Eye (tissue), 1 donor: ENCODE data around the gene SEC24D.
A peak's percentile ranks its signal among the peaks of the same experiment; 100 is the strongest.

Experiments
- DNase-seq: peaks from one replicate; pipeline ENCODE4 v3.0.0-alpha.2; 2015

Gene SEC24D

DNA sequence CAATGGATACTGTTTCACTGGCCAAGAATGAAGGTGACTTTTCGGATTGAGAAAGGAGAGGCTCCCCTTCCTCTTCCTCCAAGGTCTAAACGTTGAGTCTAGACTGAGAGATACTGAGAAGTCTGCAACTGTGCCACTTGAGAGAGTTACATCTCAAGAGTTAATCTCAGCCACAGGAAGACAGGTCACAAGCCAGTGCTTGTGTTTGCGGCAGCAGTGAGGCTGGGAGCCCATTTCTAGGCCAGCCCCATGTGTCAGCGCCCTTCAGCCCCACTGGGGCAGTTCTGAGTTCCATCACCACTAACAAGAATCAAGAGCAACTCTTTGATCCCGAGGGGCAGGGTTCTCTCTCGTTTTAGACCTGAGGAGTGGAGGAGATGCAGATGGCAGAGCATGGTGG lies 7.3 kb upstream of the SEC24D start:
- no peak for DNase-seq

DNA sequence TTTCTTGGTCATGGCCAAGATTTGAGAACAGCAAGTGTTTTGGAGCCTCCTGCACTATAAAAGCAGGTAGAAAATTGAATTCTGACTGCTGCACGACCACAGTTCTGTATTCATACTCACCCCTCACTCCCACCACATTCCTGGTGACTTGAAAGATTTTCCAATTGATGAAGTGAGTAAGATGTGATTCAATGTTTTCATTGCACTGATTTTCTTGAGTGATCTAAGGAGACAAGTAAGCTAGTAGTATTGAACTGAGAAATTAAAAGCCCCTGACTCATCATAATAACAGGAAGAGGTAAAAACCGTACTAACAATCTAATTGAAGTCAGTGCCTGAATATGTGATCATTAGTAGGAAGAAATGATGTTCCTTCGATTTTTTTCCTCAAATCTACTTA lies 6.1 kb upstream of the SEC24D start:
- no peak for DNase-seq

DNA sequence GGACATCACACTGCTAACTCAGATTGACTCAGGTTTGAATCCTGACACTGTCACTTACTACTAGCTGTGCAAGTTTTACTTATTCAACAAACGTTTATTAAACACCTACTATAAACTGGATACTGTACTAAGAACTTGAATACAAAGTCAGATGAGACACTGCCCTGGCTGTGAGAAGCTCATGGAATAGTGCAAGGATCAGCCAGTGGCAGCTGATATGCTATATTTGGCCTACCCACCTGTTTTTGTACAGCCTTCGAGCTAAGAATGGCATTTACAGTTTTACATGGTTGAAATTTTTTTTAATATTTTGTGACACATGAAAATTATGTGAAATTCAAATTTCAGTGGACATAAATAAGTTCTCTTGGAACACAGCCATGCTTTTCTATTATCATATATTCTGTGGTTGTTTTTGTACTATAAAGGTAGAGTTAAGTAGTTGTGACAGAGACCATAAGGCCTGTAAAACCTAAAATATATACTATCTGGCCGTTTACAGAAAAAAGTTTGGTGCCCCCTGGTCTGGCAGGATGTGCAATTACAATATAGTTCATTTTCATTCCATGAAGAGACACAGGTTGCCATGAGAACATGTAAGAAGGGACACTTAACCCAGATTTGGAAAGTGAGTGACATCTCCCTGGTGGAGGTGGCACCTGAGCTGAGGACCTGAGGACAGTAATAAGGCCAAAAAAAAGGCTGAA lies 3.4 kb upstream of the SEC24D start:
- DNase-seq: no peak

DNA sequence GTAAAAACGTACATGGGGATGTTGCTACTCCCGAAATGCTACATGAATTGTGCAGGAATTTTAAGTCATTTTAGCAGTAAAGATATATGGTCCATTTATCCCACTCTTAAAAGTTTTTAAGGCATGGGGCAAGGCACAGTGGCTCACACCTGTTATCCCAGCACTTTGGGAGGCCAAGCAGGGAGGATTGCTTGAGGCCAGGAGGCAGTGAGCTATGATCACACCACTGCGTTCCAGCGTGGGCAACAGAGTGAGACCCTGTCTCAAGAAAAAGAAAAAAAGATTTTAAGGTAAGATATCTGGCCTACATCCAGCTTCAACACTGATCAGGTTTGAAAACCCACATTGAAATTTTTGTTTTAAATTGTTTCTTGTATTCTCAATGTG lies 1.2 kb upstream of the SEC24D start:
- DNase-seq: no peak

DNA sequence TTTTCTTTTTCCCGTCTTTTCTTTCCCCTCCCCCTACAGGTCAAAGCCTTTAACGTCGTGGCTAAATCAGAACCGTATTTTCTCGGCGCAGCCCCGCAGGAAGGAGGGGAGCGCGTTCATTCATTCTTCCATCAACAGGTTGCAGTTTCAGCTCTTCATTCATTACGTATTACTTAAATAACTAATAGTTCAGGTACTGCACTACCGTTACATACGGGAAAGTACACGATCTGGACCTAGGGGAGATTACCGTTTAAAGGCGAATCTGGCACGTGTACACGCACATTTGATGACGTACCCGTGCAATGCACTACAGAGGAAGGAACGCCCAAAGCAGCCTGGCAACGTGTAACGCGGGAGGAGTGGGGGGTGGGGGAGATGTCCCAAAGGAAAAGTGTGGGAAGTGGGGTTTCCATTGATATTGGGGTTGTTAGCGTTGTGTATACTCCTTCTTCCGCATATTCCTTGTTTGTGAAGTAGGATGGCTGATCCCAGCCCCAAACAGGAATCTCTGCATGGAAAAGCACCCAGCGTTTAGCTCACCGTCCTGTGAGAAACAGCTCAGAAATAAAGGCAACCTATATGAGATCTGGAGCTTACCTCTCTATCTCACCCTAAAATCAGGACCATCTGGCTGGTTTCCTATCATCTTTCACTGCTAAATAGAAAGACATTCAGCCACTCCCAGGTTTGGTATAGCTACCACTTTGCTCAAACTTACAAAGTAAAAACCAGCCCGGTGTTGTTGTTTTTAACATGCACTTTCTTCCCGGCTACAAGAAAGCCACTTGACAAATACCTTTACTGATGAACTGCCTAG lies 585 bp upstream of the SEC24D start:
- DNase-seq: peak; percentile 83

DNA sequence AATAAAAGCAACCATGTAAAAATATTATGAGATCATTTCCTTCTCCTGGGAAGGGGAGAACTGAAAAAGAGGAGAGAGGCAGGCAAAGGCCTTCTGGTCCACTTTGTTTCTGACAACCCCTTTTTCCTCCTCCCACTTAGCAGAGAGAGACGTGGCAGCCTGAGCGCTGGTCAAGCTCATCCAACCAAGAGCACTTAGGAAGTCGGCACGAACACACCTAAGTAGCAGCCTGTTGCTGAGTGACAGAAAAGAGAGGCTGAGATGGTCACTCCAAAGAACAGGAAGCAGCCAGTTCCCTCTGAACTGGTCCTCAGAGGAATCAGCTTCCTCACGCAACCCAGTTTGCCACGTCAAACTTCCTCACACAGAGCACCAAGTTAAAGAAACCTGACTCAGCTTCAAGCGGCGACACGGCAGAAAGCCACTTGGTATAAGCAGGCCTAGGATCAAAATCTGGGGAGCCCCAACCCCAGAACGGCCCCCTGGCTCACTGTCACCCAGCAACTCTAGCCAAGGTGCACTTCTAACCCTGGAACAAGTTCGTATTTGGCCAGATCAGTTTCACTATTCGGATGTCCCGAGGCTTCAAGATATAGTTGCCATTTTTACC lies 861 bp downstream of the SEC24D start:
- DNase-seq: peak; percentile 85

DNA sequence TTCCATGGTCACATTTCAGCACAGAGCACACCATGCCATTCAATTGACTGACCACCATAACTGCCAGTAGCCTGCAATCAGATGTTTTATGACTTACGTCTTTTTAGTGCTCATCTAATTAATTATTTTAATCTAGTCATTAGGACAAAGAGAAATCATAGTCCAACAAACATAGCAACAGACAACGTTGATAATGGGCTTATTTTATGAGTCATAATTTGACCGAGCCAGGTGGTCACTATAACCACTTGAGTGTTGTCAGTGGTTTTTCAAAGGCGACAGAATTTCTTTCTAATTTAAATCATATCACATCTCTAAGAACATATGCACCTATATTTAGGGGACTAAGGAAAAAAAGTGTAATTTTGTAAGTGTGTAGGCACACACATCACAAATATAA lies 1.9 kb downstream of the SEC24D start:
- DNase-seq: no peak

DNA sequence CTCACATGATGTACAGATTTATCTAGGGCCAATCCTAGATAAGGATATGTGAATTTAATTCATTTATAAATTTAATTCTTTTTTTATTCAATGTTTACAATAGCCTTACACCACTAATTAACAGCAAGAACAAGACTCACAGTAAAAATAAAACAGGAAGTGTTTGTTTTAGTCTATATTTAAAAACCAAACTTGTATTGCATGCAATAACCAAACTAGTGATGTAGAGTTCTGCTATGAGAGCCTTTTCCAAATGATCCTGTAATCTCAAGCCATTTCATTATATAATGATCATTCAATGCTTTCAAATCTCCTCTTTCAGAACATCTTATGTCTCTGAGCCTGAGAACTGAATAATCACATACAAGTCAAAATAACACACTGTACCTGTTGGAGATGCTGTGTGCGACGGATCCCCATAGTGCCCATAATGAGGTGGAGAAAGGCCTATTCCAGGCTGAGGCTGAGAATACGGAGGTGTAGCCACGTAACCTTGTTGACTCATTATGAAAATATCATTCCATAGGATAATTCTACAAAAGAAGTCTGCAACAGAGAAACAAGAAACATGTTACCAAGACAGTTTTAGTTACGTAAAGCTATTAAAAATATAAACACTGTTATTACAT lies 2.6 kb downstream of the SEC24D start:
- no peak for DNase-seq

DNA sequence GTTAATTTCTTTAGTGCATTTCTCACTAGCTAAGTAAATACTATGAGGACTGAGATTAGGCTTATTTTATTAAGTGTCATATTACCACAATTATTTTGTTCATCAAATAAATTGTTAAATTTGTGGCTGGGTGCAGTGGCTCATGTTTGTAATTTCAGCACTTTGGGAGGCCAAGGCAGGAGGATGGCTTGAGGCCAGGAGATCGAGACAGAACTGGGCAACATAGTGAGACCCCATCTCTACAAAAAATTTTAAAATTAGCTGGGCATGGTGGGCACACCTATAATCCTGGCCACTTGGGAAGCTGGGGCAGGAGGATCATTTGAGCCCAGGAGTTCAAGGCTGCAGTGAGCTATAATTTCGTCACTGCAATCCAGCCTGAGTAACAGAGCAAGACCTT lies 6.8 kb downstream of the SEC24D start:
- DNase-seq: no peak

DNA sequence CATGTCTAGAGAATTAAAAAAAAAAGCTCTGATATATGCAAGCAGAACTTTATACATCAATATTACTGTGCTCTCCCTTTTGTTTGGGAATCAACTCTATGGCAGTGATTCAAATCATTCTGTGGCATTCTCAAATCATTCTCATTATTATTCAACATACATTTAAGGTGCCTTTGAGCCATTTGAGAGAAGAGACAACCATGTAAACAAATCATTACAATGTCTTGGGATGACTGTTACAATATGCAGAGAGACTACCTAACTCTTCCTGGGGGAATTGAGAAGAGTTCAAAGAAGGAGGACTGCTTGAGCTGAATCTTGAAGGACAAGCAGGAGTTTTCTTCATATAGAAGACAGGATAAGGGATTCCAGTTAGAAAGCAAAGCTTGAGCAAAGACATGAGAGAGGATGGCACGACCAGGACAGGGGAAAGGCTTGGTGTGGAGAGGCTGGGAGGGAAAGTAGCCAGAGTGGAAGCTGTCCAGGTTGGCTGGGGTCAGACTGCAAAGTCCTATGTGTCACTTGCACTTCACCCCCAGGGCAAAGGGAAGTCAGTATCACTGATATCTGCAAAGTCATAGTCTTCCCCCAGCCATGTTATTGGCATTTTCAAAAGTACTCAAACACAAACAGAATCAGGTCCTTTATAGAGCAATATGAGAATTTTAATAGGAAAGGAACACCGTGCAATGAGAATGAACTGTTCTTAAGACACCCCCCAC lies 9.0 kb downstream of the SEC24D start:
- DNase-seq: no peak

DNA sequence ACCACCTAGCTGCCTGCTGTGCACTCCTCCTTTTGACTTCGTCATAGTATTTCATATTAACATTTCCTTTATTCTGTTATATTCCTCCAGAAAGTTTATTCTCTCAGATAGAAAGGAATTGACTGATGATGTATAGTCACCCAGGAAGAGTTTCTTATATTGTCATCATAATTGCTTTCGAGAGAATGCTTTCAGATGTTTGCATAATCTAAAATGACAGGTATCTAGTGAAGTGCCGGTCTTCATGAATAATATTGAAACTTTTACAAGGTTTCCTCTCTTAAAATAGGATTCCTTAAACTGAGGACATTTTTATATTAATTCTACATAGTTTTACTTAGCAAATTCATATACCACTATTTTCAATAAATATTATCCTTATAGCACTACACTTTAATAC lies 10.1 kb downstream of the SEC24D start:
- DNase-seq: peak; percentile 63

DNA sequence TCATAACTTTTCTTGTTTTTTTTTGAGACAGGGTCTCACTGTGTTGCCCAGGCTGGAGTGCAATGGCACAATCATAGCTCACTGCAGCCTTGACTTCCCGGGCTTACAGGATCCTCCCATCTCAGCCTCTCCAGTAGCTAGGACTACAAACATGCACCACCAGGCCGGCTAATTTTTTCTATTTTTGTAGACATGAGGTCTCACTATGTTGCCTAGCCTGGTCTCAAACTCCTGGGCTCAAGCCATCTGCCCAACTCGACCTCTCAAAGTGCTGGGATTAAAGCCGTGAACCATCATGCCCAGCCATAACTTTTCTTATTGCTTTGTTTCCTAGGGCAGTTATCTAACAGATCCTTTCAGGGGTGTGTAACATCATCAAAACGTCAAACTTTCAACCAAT lies 11.8 kb downstream of the SEC24D start:
- DNase-seq: no peak

DNA sequence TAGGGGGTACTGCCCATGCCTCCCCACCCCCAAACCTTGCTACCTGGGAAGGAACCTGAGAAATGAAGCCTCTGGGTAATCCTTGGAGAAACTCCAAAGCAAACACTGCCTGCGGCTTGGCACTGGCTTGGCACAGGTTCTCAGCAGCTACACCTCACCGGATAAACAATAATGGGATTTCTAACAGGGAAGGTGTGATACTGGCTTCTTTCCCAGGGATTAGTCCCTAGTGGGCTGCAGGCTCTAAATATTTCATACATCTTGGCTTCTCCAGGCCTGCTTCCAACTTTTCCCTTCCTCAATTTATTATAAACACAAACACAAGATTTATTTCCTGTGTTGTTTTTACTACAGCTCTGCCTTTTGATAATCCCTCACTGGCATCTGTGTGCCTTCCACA lies 12.5 kb downstream of the SEC24D start:
- DNase-seq: no peak

DNA sequence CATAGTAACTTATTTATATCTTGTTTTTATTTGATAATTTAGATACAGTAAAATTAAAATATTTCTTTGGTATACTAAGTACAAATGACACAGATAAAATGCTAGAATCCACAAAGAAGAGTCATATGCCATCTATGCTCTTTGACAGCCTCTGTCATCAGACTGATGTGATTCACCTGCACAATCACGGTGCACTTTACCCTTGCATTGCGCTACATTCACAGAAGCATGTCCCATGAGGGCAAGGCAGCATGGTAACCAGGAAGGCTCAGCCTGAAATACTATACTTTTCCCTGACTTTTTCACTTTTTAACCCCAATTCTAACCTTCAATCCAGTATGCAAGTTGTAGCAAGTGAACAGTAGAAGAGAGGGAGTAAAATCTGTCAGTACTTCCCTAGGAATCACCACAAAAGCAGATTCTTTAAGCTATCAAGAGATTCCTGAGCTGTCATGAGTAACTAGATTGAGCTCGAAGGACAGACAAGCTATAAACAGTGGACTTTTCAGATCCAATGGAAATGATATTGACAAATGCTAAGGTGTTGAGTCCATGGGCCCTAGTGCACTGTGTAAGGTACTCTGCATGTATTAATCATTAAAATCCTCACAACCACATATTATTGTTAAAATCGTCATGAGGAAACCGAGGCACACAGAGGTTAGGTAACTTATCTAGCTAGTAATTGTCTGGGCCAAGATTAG lies 14.2 kb downstream of the SEC24D start:
- no peak for DNase-seq

DNA sequence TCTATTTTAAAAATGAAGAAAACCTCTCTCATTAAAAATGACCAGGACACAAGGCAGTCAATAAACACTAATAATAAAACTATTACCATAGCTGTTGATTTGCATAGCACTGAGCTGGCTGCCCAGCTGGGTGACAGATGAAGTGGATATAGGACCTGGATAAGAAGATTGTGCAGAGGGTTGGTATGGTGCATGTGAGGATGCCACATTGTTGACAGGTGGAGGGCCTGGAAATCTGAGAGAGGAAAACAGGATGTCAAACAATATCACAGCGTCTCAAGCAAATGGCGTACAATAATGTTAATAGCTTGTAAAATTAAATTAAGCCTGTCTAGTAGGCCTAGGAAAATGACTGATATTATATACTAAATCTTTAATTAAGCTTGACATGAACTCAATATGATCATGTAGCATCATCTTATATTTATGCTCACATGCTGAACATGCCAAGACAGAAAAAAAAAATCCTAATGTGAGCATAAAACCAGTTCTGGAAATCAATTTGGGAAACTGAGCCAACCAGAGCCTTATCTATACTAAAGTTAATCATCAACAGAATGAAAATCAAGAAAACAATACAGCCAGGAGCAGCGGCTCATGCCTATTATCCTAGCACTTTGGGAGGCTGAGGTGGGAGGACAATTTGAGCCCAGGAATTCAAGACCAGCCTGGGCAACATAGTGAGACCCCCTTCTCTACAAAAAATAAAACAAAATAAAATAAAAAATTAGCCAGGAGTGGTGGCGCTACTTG lies 18.6 kb downstream of the SEC24D start:
- DNase-seq: no peak

DNA sequence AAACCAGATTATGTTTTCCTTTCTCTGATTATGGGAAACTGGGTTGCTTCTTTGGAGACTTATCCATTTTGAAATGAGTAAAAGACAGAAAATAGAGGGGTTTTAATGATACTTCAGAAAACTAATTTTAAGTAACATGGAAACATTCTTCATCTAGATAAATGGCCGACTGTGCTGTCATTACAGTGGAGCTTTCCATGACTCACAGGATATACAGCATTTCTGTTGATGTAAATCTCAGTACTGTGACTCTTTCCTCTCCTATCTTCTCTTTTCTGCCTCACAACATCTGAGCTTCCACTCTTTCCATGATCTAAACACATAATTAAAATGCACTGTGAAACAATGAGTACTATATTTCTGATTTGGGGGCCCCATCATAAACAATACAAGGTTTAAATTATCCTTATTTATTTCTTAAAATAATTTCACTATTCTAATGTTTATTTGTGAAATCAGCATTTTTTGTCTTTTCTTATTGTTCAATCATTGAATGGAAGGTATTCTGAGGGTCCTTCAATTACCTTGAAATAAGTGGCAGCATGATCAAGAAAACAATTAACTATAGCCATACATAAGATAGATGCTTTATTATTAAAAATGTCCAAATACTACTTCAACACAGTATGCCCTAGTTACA lies 19.3 kb downstream of the SEC24D start:
- no peak for DNase-seq

DNA sequence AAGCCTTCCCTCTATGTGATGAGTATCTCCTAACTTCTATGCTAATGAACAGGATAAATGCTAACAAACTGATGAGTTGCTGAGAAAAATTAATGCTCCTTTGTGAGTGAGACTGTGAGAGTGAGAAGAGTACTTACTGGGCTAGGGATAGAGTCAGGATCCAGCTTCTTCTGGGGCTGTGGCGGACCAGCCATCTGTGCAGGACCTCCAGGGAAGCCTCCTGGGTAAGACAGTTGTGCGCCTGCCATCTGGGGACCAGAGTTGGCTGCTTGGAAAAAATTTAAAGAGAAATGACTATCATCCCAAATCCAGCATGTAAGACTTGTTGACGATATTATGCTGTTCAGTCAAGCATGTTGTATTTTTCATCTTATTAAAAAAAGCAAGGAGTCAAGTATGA lies 21.0 kb downstream of the SEC24D start:
- no peak for DNase-seq

DNA sequence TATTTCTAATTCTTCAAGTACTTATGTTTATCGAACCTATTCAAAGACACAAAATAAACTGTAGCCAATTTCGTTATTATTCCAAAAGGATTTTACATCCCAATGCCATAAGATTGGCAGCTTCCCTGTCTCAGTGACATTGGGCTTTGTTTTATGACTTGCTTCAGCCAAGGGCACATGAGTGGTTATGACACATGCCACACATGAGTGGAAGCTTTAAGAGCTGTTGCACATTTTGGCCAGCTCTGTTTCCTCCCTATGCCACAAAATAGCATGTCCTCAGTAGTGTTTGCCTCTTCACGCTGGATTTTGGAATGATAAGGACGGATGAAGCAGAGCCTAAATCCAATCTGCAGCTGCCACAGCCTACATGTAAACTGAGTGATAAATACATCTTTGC lies 21.9 kb downstream of the SEC24D start:
- no peak for DNase-seq

DNA sequence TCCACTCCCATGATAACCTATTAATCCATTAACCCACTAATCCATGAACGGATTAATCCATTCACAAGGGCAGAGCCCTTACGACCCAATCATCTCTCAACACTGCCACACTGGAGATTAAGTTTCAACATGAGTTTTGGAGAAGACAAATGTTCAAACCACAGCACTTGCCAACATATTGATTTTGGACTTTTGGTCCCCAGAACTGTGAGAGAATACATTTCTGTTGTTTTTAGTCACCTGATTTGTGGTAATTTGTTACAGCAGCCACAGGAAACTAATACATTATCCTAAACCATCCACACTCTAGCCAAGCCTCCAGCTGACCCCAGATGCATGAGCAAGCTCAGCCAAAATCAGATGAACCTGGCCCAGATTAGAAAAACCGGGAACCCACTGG lies 22.4 kb downstream of the SEC24D start:
- DNase-seq: no peak

DNA sequence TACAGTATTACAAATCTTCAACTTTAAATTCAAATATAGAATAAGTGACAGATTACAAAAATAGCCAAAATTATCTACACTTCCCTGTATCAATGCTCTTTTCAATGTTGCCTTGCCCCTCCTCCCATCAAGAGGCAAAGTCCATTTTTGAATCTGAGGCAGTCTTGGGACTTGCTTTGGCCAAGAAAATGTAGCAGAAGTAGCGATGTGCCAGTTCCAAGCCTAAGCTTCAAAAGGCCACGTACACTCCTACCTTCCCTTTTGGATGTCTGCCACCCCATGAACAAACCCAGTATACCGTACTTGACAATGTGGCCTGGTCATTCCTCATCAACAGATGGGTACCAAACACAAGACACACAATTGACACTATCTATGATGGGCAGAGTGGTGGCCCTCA lies 24.1 kb downstream of the SEC24D start:
- DNase-seq: no peak
